Natural killer cell (primary cell): ENCODE measurements around the gene MASP2. TPM values are rescaled to one million over a fixed set of nuclear protein-coding genes. Genes with fewer than 3 reads are reported as not detected.
A peak's percentile ranks its signal among the peaks of the same experiment; 100 is the strongest.
"Not testable (repeated sequence)": the region's sequence is repeated elsewhere in the genome, so short reads cannot be mapped to it uniquely, and the experiment has no call there.

ENCODE experiments used
- ATAC-seq, 3 donors: fragments of 150-1000 bp in 2 of 3; fragments of 200-7000 bp in 1 of 3; cut with Tn5 transposase; 1 replicate in 1 of 3; 2 replicates in 2 of 3; pipeline ENCODE4 v1.10.0; 2021; ENCODE audit warnings: mild to moderate bottlenecking in 2 of 3, moderate library complexity in 2 of 3
- DNase-seq, 2 donors: peaks; one replicate each; pipeline versions ENCODE4 v3.0.0 to v3.0.0-alpha.2; 2013 to 2021; ENCODE audit warnings: mixed read lengths in 1 of 2
- H3K27ac ChIP-seq: one replicate; pipeline ENCODE4 v1.5.1; 2013; ENCODE audit warnings: mild to moderate bottlenecking, low read length
- H3K27me3 ChIP-seq: one replicate; pipeline ENCODE4 v1.6.1; 2013; ENCODE audit warnings: low read length; ENCODE audit not compliant: control insufficient read depth, insufficient read depth
- H3K36me3 ChIP-seq: one replicate; pipeline ENCODE4 v1.6.1; 2013; ENCODE audit warnings: low read length; ENCODE audit not compliant: control insufficient read depth, insufficient read depth
- H3K4me1 ChIP-seq: one replicate; pipeline ENCODE4 v1.6.1; 2013; ENCODE audit warnings: low read length; ENCODE audit not compliant: control insufficient read depth, insufficient read depth
- H3K4me3 ChIP-seq: one replicate; pipeline ENCODE4 v1.5.1; 2013; ENCODE audit warnings: low read length
- H3K9me3 ChIP-seq: one replicate; pipeline ENCODE4 v1.6.1; 2013; ENCODE audit warnings: low read length; ENCODE audit not compliant: control insufficient read depth, insufficient read depth
- H3K27ac Mint-ChIP-seq, 2 donors: one replicate each; pipeline ENCODE4 v1.8.0; 2022; ENCODE audit warnings: mild to moderate bottlenecking in 2 of 2, mixed read lengths in 2 of 2, moderate library complexity in 1 of 2
- H3K27me3 Mint-ChIP-seq, 2 donors: one replicate each; pipeline ENCODE4 v1.8.0; 2022; ENCODE audit warnings: low read depth in 2 of 2, mixed read lengths in 2 of 2
- H3K36me3 Mint-ChIP-seq: one replicate; pipeline ENCODE4 v1.8.0; 2022; ENCODE audit warnings: mixed read lengths
- H3K4me1 Mint-ChIP-seq, 2 donors: one replicate each; pipeline ENCODE4 v1.8.0; 2022; ENCODE audit warnings: mixed read lengths in 2 of 2
- H3K4me3 Mint-ChIP-seq: one replicate; pipeline ENCODE4 v1.8.0; 2022; ENCODE audit warnings: mild to moderate bottlenecking, moderate library complexity, mixed read lengths
- H3K9me3 Mint-ChIP-seq, 2 donors: one replicate each; pipeline ENCODE4 v1.8.0; 2022; ENCODE audit warnings: mixed read lengths in 2 of 2
- CTCF ChIP-seq: fragments of 200-600 bp; IDR thresholded peaks from one replicate; pipeline ENCODE4 v1.8.0; 2022; ENCODE audit warnings: antibody characterized with exemption
- WGBS: methylation state at CpG from one replicate; pipeline ENCODE4 v1.1.7; 2013; ENCODE audit warnings: missing lambda C conversion rate; ENCODE audit not compliant: insufficient coverage; 5-methylcytosine and 5-hydroxymethylcytosine counted together
- intact Hi-C: fragments of 100-400 bp; cut with micrococcal nuclease; formaldehyde crosslinking; loops from one replicate; pipeline ENCODE4 v1.14.2; 2022
- total RNA-seq, 4 donors: library from RNA; stranded (reverse); fragments of 120-200 nt in 1 of 4; gene quantifications; one replicate each; pipeline versions ENCODE4 v1.2.3 to v1.2.4, GENCODE V29; 2013 to 2022

Gene MASP2
- total RNA-seq, 3 donors from 2014 or later (not counting 1 experiment from before 2014, with no cell fraction given) = 0.16 to 0.20 TPM; not detected in 1

- Histone ChIP-seq H3K36me3 (peaks cover 48% of the 10 kb centered on the region), H3K9me3 (no peaks in the 10 kb centered on the region)
- WGBS = 100% methylated on average over 3 of the region's 3 CpGs
Measured at GRCh38 chr1:11064942-11065341, 17.9 kb upstream of the MASP2 start.

GRCh38 chr1:11063937-11064537 is 17.0 kb upstream of the MASP2 start:
- H3K36me3 ChIP-seq = peaks cover 39% of the 10 kb centered on the region
- not testable (repeated sequence) for ATAC-seq, H3K9me3 Mint-ChIP-seq

More at GRCh38 chr1:11064942-11065341, 17.9 kb upstream of the MASP2 start:
- Histone ChIP-seq H3K4me3 (no peak overlapping the region), H3K27me3 (no peaks in the 10 kb centered on the region), H3K4me1 (peaks cover 35% of the 10 kb centered on the region), H3K27ac (no peak overlapping the region)
- TF ChIP-seq CTCF = no peak
- intact Hi-C loops = no loop called here
- H3K36me3 Mint-ChIP-seq = peaks cover 11% of the 10 kb centered on the region
- H3K9me3 Mint-ChIP-seq = no peaks in the 10 kb centered on the region
- H3K4me3 Mint-ChIP-seq = no peak overlapping the region
- no peak for DNase-seq
- no peak for ATAC-seq
- no peak overlapping the region for H3K27ac Mint-ChIP-seq
- H3K27me3 Mint-ChIP-seq = no peaks in the 10 kb centered on the region
- H3K4me1 Mint-ChIP-seq = peaks cover 24 to 30% of the 10 kb centered on the region in 2 donors

GRCh38 chr1:11062965-11063401 is 15.9 kb upstream of the MASP2 start:
- Histone ChIP-seq H3K36me3 (peaks cover 28% of the 10 kb centered on the region), H3K9me3 (no peaks in the 10 kb centered on the region), H3K27me3 (no peaks in the 10 kb centered on the region), H3K27ac (no peak overlapping the region), H3K4me1 (peaks cover 47% of the 10 kb centered on the region), H3K4me3 (no peak overlapping the region)
- Mint-ChIP-seq H3K9me3 (no peaks in the 10 kb centered on the region), H3K4me3 (peak overlapping the region; percentile 60), H3K4me1 (peaks cover 30 to 37% of the 10 kb centered on the region in 2 donors), H3K27ac (peak overlapping the region; percentile 61 to 90), H3K36me3 (no peaks in the 10 kb centered on the region), H3K27me3 (no peaks in the 10 kb centered on the region)
- WGBS = 8% methylated on average over 3 of the region's 3 CpGs
- ATAC-seq = peak; percentile 21 to 41 (median 28)
- intact Hi-C loops = no loop called here
- peak; percentile 56 to 58 for DNase-seq
- no peak for TF ChIP-seq CTCF

More at GRCh38 chr1:11063937-11064537, 17.0 kb upstream of the MASP2 start:
- H3K36me3 Mint-ChIP-seq, H3K27me3 ChIP-seq, H3K27me3 Mint-ChIP-seq, H3K4me3 Mint-ChIP-seq, H3K27ac Mint-ChIP-seq, intact Hi-C loops, DNase-seq, H3K9me3 ChIP-seq, H3K4me3 ChIP-seq, H3K27ac ChIP-seq: not testable (repeated sequence)
- H3K4me1 Mint-ChIP-seq = peaks cover 26 to 34% of the 10 kb centered on the region in 2 donors
- WGBS = 89% methylated on average over 17 of the region's 18 CpGs
- H3K4me1 ChIP-seq = peaks cover 40% of the 10 kb centered on the region

GRCh38 chr1:11061652-11062365 is 14.8 kb upstream of the MASP2 start:
- no peaks in the 10 kb centered on the region for H3K9me3 ChIP-seq
- WGBS = 92% methylated on average over 5 of the region's 5 CpGs
- intact Hi-C loops = loop anchor here (2.0 kb wide), 1 partner anchor 25 kb away; no protein-coding TSS in a partner anchor
- no peak overlapping the region for H3K4me3 ChIP-seq
- H3K27ac ChIP-seq = peak overlapping the region; percentile 28
- Mint-ChIP-seq H3K9me3 (no peaks in the 10 kb centered on the region), H3K4me1 (peaks cover 30 to 41% of the 10 kb centered on the region in 2 donors), H3K27ac (peak overlapping the region in 1 of 2 donors; percentile 90), H3K4me3 (peak overlapping the region; percentile 17), H3K27me3 (no peaks in the 10 kb centered on the region), H3K36me3 (no peaks in the 10 kb centered on the region)
- peaks cover 47% of the 10 kb centered on the region for H3K4me1 ChIP-seq
- peaks cover 20% of the 10 kb centered on the region for H3K36me3 ChIP-seq
- no peak for TF ChIP-seq CTCF
- no peak for ATAC-seq
- no peak for DNase-seq
- H3K27me3 ChIP-seq = no peaks in the 10 kb centered on the region
